Parathyroid adenoma (tissue), 2 donors: ENCODE results near the gene CTU1.

Experiments used
- H2AFZ ChIP-seq: fragments of 300-600 bp; sonication (generic); one replicate; pipeline ENCODE4 v1.7.0; 2017; ENCODE audit warnings: antibody characterized with exemption, mild to moderate bottlenecking
- H3K27ac ChIP-seq: fragments of 300-600 bp; sonication (generic); one replicate; pipeline ENCODE4 v1.7.0; 2017
- H3K27me3 ChIP-seq: fragments of 300-600 bp; sonication (generic); one replicate; pipeline ENCODE4 v1.7.0; 2017; ENCODE audit warnings: low read length; ENCODE audit not compliant: control insufficient read depth, insufficient read depth
- H3K36me3 ChIP-seq: fragments of 300-600 bp; sonication (generic); one replicate; pipeline ENCODE4 v1.7.0; 2017; ENCODE audit warnings: low read length; ENCODE audit not compliant: control insufficient read depth, insufficient read depth
- H3K4me1 ChIP-seq: fragments of 300-600 bp; sonication (generic); one replicate; pipeline ENCODE4 v1.7.0; 2017; ENCODE audit warnings: control low read depth
- H3K4me2 ChIP-seq: fragments of 300-600 bp; sonication (generic); one replicate; pipeline ENCODE4 v1.7.0; 2017; ENCODE audit warnings: low read length
- H3K4me3 ChIP-seq: fragments of 300-600 bp; sonication (generic); one replicate; pipeline ENCODE4 v1.7.0; 2017; ENCODE audit warnings: low read depth, low read length
- H3K79me2 ChIP-seq: fragments of 300-600 bp; sonication (generic); one replicate; pipeline ENCODE4 v1.7.0; 2017; ENCODE audit warnings: control low read depth
- H3K9ac ChIP-seq: fragments of 300-600 bp; sonication (generic); one replicate; pipeline ENCODE4 v1.7.0; 2017; ENCODE audit warnings: mild to moderate bottlenecking
- H3K9me3 ChIP-seq: fragments of 300-600 bp; sonication (generic); one replicate; pipeline ENCODE4 v1.7.0; 2017; ENCODE audit warnings: low read length; ENCODE audit not compliant: control insufficient read depth
- TF ChIP-seq, protein P1 (sequence below): fragments of 300-600 bp; sonication (generic); IDR thresholded peaks from one replicate; pipeline ENCODE4 v1.7.0; 2017; ENCODE audit warnings: antibody characterized with exemption, mild to moderate bottlenecking
- donor health status: primary hyperparathyroidism.

The CTU1 gene

DNA sequence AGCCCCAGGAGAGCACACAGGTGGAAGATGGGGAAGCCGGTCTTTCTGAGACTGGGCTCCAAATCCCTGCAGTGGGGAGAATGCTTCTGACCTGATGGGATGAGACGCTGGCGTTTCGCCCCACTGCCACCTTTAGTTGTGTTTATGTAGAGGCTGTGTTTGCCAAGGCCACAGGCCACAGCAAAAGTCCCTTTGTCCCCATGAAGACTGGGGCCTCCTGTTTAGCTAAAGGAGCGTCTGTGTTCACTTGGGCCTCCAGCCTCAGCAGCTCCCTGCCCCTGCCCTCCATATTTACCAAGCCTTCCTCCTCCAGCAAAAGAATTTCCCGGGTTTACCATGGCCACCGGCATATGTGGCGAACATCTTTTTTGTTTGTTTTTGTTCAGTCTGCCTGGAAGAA is 15.1 kb downstream of the CTU1 start:
- Histone ChIP-seq H3K4me1 (peaks cover 4% of the 10 kb centered on the region), H3K36me3 (no peaks in the 10 kb centered on the region), H3K79me2 (no peaks in the 10 kb centered on the region), H3K9me3 (no peaks in the 10 kb centered on the region), H3K27ac (no peak overlapping the region), H3K4me2 (no peak overlapping the region), H3K27me3 (no peaks in the 10 kb centered on the region), H3K4me3 (no peak overlapping the region), H3K9ac (no peak overlapping the region), H2AFZ (no peak overlapping the region)
- TF ChIP-seq, protein P1, sequence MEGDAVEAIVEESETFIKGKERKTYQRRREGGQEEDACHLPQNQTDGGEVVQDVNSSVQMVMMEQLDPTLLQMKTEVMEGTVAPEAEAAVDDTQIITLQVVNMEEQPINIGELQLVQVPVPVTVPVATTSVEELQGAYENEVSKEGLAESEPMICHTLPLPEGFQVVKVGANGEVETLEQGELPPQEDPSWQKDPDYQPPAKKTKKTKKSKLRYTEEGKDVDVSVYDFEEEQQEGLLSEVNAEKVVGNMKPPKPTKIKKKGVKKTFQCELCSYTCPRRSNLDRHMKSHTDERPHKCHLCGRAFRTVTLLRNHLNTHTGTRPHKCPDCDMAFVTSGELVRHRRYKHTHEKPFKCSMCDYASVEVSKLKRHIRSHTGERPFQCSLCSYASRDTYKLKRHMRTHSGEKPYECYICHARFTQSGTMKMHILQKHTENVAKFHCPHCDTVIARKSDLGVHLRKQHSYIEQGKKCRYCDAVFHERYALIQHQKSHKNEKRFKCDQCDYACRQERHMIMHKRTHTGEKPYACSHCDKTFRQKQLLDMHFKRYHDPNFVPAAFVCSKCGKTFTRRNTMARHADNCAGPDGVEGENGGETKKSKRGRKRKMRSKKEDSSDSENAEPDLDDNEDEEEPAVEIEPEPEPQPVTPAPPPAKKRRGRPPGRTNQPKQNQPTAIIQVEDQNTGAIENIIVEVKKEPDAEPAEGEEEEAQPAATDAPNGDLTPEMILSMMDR: no peak

DNA sequence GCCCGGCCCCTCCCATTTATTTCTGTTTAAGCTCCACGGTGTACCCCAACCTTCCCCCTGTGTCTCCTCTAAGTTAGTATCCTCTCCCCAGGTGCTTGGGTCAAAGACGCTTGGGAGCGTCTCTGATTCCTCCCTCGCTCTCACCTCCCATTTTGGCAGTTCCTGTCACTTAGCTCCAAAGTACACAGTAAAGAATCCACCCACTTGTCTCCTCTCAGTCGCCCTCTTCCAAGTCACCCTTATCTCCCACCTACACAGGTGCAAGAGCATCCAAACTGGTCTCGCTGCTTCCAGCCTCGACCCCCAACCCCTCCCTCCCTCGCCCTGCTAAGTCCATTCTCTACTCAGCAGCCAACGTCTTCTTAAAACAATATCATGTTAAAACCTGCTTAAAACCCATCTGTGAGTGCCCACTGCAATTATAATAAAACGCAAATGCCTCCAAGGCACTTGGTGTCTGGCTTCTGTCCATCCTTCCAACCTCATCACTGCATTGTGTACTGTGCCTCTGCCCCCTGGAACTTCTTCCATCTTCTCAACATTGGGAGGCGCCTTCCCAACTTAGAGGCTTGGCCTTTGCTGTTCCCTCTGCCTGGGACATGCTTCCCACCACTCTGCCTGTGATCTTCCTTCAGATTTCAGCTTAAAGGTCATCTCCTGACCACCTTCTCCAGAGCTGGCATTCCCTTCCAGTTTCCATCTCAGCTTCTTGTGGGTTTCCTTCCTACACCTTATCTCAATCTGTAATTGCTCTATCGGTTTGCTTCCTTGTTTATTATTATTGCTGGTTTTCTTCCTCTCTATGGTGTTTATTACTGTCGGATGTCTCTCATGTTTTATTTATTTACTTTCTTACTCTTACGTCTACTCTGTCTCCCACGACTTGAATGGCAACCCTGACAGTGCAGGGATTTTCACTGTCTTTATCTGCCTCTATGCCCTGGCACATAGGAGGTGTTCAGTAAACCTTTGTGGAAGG is 16.0 kb downstream of the CTU1 start:
- no peak overlapping the region for H3K27ac ChIP-seq

DNA sequence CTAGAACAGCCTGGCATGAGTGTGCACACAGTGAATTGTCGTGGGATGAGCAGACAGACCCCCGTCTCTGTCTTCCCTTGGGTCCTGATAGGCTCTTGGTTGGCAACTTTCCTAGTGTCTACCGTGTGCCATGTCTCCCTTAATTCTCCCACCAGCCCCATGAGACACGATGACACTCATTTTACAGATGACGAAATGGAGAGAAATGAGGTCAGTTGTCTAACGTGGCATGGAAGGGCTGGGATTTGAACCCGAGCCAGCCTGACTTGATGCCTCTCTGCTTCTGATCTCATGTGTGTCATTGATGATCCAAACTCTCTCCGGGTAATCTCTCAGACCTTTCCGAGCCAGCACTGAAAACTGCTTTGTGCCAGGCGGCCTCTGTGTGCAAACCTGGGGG is 17.1 kb downstream of the CTU1 start:
- Histone ChIP-seq H3K79me2 (no peaks in the 10 kb centered on the region), H3K27ac (no peak overlapping the region), H3K27me3 (no peaks in the 10 kb centered on the region), H3K4me1 (no peaks in the 10 kb centered on the region), H3K9ac (no peak overlapping the region), H3K9me3 (no peaks in the 10 kb centered on the region), H3K4me2 (no peak overlapping the region), H3K36me3 (no peaks in the 10 kb centered on the region), H3K4me3 (no peak overlapping the region), H2AFZ (no peak overlapping the region)
- TF ChIP-seq, protein P1: no peak

More for the DNA sequence above, 16.0 kb downstream of the CTU1 start:
- TF ChIP-seq, protein P1: no peak
- no peak overlapping the region for H3K4me3 ChIP-seq
- H3K79me2 ChIP-seq: no peaks in the 10 kb centered on the region
- H3K4me1 ChIP-seq: no peaks in the 10 kb centered on the region
- no peak overlapping the region for H3K4me2 ChIP-seq
- no peak overlapping the region for H3K9ac ChIP-seq
- no peak overlapping the region for H2AFZ ChIP-seq
- H3K36me3 ChIP-seq: no peaks in the 10 kb centered on the region
- no peaks in the 10 kb centered on the region for H3K27me3 ChIP-seq
- no peaks in the 10 kb centered on the region for H3K9me3 ChIP-seq

DNA sequence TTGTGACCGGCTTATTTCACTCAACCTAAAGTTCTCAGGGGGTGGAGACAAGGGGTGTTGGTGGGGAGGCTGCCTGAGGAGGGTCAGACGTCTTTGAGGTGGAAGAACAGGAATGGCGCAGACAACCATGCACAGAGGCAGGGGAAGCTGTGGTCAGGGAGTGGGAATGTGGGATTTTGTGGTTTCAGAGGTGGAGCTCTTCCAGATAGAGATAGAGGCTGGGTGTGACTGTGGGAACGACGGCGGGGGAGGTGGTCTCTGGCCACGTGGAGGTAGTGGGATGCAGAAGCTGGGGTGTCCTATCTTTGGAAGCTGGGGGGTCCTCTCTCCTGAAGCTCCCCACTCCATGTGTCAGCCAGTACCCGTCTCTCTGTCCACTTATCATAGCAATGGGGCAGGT is 17.7 kb downstream of the CTU1 start:
- Histone ChIP-seq H3K9ac (no peak overlapping the region), H2AFZ (no peak overlapping the region)
- TF ChIP-seq, protein P1: no peak

More for the DNA sequence above, 17.7 kb downstream of the CTU1 start:
- Histone ChIP-seq H3K27me3 (no peaks in the 10 kb centered on the region), H3K4me2 (no peak overlapping the region), H3K36me3 (no peaks in the 10 kb centered on the region), H3K4me1 (no peaks in the 10 kb centered on the region), H3K79me2 (no peaks in the 10 kb centered on the region), H3K4me3 (no peak overlapping the region), H3K27ac (no peak overlapping the region), H3K9me3 (no peaks in the 10 kb centered on the region)
